Vagina (tissue), 2 donors: ENCODE measurements around the gene ADAMTS4.

Experiments
- POLR2A ChIP-seq, 2 donors: fragments of 450-650 bp; IDR thresholded peaks; one replicate each; pipeline ENCODE4 v1.6.1; 2017; ENCODE audit warnings: antibody characterized with exemption in 2 of 2, mild to moderate bottlenecking in 2 of 2, moderate library complexity in 2 of 2
- POLR2AphosphoS5 ChIP-seq, 2 donors: sonication (generic); formaldehyde crosslinking; IDR thresholded peaks; one replicate each; pipeline ENCODE4 v1.9.0; 2017; ENCODE audit warnings: antibody characterized with exemption in 2 of 2, mild to moderate bottlenecking in 2 of 2, low read depth in 1 of 2; ENCODE audit not compliant: insufficient read depth in 1 of 2
- TF ChIP-seq, protein P1 (sequence below), 3 experiments: fragments of 450-650 bp in 2 of 3; fragments of 200-600 bp in 1 of 3; sonication (generic) in 1 of 3; IDR thresholded peaks; one replicate each; pipeline ENCODE4 v1.5.1; 2017 to 2019; ENCODE audit warnings: antibody characterized with exemption in 3 of 3, mild to moderate bottlenecking in 2 of 3, moderate library complexity in 2 of 3

DNA sequence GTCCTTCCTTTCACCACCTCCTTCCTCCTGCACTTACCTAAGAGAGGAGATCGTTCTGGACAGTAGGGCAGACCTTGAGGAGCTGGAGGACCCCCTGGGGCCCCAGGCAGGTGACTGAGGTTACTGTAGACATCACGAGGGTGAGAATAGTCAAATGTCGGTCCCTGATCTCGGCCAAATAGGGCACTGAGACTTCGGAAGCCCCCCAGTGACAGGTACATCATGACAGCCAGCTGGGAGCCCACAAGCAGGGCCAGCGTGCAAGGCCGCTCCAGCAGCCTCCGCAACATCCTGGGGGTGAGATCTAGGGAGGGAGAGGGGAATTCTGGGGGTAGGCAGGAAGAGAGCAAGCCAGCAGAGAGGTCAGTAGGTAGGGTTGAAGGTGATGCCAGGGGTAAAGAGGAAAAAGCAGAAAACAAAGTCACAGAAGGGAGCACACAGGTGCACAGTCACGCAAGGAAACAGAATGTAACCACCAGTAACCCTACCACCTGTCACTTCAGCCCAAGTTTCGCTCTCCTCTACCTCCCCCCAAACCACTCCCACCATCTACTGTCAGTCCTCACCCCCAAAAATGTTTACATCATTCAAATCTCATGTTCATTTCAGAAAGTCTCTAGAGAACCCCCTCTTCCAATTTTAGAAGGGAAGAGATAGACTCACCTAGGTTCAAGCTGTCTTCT is 22.9 kb downstream of the ADAMTS4 start:
- TF ChIP-seq, protein P1, sequence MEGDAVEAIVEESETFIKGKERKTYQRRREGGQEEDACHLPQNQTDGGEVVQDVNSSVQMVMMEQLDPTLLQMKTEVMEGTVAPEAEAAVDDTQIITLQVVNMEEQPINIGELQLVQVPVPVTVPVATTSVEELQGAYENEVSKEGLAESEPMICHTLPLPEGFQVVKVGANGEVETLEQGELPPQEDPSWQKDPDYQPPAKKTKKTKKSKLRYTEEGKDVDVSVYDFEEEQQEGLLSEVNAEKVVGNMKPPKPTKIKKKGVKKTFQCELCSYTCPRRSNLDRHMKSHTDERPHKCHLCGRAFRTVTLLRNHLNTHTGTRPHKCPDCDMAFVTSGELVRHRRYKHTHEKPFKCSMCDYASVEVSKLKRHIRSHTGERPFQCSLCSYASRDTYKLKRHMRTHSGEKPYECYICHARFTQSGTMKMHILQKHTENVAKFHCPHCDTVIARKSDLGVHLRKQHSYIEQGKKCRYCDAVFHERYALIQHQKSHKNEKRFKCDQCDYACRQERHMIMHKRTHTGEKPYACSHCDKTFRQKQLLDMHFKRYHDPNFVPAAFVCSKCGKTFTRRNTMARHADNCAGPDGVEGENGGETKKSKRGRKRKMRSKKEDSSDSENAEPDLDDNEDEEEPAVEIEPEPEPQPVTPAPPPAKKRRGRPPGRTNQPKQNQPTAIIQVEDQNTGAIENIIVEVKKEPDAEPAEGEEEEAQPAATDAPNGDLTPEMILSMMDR (IDR thresholded peaks at IDR 0.05): no peak
- TF ChIP-seq POLR2A (IDR thresholded peaks at IDR 0.05): no peak
- TF ChIP-seq POLR2AphosphoS5 (IDR thresholded peaks at IDR 0.05; ENCODE audit: insufficient read depth in 1 of 2, low read depth in 1 of 2): no peak
